HG02763 (cell line): ENCODE data around the gene SRGAP1.
"Not testable (repeated sequence)": the region's sequence is repeated elsewhere in the genome, so short reads cannot be mapped to it uniquely, and the experiment has no call there.

Source experiments
- ATAC-seq: cut with Tn5 transposase; IDR thresholded peaks from one replicate; pipeline ENCODE4 v1.9.1; 2021; ENCODE audit warnings: mild to moderate bottlenecking, moderate library complexity; ENCODE audit not compliant: unreplicated experiment

SRGAP1 gene

GRCh38 chr12:64145226-64145625 lies 300.7 kb downstream of the SRGAP1 start:
- ATAC-seq, result no peak

DNA sequence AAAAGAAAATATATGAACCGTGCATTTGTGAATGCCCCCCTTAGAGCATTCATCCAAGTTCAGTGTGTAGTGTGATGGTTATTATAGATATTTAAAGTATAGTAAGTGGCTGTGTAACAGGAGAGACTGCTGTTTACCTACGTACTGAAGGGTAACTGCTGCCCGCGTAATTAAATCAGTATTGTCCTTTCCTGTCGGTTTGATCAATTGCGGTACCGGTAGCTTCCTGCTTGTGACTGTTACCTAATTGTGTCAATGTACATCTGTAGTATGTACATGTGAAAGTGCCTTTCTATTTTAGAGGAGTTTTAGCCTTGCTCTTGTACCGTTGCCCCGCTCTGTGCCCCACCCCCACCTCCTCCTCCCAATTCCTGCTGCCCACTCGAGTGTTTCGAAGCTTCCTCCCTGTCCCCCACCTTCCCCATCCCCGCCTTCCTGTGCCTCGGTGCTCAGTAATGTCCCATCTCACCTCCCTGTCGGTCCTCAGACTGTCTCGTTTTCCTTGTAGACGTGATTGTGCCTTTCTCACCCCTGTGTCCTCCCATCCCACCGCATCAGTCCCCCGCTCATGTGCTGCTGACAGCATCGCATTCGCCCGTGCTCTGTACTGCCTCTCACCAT lies 302.6 kb downstream of the SRGAP1 start:
- no peak for ATAC-seq

- no peak for ATAC-seq
Observed at GRCh38 chr12:64147875-64148274, 303.4 kb downstream of the SRGAP1 start.

GRCh38 chr12:64154677-64155076 lies 310.2 kb downstream of the SRGAP1 start:
- ATAC-seq, result no peak

DNA sequence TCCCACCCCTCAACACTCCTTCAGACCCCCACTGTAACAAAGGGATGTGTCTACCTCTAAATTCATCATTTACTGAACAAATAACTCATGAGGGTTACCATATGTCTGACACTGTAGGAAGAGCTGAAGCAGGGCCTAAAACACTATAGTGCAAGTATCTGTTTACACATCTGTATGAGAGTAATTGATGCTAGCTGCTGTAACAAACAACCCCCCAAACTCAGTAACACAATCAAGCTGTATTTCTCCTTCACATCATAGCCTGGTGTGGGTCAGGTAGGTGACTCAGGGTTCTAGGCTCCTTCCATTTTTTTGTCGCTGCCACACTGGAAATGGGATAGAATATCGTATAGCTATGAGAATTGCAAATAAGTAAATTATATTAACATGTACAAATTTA lies 312.6 kb downstream of the SRGAP1 start:
- no peak for ATAC-seq

GRCh38 chr12:64160021-64160710 lies 315.7 kb downstream of the SRGAP1 start:
- ATAC-seq, result no peak

DNA sequence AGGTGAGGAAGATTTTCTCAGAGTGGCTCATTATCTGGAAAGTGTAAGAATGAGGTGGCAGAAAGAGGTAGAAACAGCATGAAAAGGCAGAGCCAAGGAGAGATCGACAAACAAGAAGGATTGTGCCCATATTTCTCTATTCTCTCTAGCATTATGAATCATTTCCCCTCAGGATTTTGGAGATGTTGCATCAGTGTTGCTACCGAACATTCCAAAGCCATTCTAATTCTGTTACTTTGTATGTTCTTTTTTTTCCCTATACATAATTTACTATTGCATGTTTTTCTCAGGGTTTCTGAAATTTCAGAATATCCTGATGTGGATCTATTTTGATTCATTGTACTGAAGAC lies 316.2 kb downstream of the SRGAP1 start:
- ATAC-seq, result no peak

GRCh38 chr12:64166606-64167005 lies 322.1 kb downstream of the SRGAP1 start:
- ATAC-seq, result not testable (repeated sequence)

DNA sequence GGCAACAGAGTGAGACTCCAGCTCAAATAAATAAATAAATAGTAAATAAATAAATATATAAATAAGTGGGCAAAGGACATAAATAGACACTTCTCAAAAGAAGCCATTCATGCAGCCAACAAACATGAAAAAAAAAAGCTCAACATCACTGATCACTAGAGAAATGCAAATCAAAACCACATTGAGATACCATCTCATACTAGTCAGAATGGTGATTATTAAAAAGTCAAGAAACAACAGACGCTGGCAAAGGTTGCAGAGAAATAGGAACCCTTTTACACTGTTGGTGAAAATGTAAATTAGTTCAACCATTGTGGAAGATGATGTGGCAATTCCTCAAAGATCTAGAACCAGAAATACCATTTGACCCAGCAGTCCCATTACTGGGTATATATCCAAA lies 322.5 kb downstream of the SRGAP1 start:
- ATAC-seq, result not testable (repeated sequence)

DNA sequence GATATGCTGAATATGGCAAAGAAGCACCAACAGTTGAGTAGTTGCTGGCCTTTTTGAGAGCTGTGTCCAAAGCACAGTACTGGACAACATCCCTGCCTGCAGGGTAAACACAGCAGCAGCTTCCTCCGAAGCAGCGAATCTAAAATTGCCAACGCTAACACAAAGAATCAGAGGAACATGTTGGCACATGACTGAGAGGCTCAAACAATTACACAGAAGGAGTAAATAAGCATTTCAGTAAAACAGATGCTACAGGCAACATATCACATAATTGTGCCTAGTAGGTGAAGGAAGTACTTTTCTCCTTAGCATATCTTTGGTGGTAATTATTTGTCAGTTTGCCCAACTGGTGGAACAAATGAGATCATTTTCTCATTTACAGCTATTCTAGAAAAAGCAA lies 325.5 kb downstream of the SRGAP1 start:
- ATAC-seq, result no peak

DNA sequence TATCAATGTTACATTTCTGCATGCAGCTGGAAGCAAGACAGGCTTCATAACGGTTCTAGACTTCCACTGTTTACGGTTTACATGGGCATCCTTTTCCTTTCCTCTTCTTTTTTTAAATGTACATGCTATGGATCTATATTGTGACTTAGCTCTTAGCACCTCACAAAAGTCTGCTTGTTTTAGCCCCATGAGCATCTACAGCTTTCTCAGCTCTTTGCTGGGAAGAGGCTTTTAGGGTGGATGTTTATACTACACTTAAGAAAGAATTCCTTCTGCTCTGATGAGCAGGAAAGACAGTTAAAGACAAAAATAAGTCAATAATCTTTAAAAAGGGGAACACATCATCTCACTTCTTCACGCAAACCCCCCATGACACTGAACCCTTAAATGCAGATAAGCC lies 326.2 kb downstream of the SRGAP1 start:
- ATAC-seq, result no peak

- ATAC-seq, result no peak
Observed at GRCh38 chr12:64171715-64172114, 327.2 kb downstream of the SRGAP1 start.

- ATAC-seq, result no peak
Observed at GRCh38 chr12:64172143-64172970, 327.9 kb downstream of the SRGAP1 start.

- no peak for ATAC-seq
Observed at GRCh38 chr12:64173456-64173855, 329.0 kb downstream of the SRGAP1 start.

DNA sequence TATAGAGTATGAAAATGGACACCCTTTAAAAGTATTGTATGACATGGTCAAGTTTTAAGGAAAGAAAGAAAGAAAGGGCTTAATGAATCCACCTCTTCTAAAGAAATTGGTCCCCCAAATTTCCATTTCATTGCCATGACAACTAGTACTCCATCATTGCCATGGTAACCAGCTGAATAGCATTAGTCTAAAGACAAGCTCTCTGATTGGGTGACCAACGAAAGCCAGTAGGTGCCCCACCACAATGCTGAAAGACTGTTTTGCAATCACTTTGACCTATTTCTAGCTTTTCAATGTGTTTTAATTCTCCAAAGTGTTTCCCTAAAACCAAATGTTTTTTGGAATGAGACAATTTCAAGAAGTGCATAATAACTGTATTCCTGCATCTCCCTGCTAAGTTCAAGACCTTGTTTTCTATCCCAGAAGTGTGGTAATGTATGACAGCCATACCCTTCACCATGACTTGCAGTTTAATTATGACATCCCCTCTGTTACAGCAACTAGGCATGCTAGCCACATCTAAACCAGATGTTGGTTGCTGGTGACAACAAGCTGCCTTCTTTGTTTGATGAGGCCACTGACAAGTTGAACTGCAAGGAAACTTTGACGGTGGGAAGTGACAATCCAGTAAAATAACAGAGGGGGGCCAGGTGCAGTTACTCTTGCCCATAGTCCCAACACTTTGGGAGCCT lies 330.9 kb downstream of the SRGAP1 start:
- ATAC-seq, result no peak

- ATAC-seq, result no peak
Observed at GRCh38 chr12:64177001-64177400, 332.5 kb downstream of the SRGAP1 start.

GRCh38 chr12:64178122-64178521 lies 333.6 kb downstream of the SRGAP1 start:
- ATAC-seq, result no peak

- no peak for ATAC-seq
Observed at GRCh38 chr12:64180951-64181350, 336.5 kb downstream of the SRGAP1 start.

GRCh38 chr12:64181430-64182291 lies 337.2 kb downstream of the SRGAP1 start:
- no peak for ATAC-seq

GRCh38 chr12:64184216-64184615 lies 339.7 kb downstream of the SRGAP1 start:
- no peak for ATAC-seq
